Measurements from ENCODE around the gene RIMS1.

RIMS1 gene

GRCh38 chr6:72446430-72446829, 560.1 kb downstream of the RIMS1 start:
- Histone ChIP-seq H2AFZ (ENCODE audit: low read length) (no peak overlapping the region), H3K27ac (ENCODE audit: low read depth, low read length, poor library complexity, severe bottlenecking) (no peak overlapping the region), H3K4me1 (ENCODE audit: insufficient read depth, low read length, severe bottlenecking) (no peaks in the 10 kb centered on the region), H3K9me3 (ENCODE audit: low read length) (no peaks in the 10 kb centered on the region), H3K27me3 (ENCODE audit: insufficient read depth, low read length) (no peaks in the 10 kb centered on the region), H3K9me2 (ENCODE audit: low read depth, low read length) (no peaks in the 10 kb centered on the region), H3F3A (ENCODE audit: insufficient read depth, low read length) (no peaks in the 10 kb centered on the region), H3K4me3 (ENCODE audit: low read depth, low read length, poor library complexity, severe bottlenecking) (no peak overlapping the region), H3K36me3 (ENCODE audit: insufficient read depth, low read length) (no peaks in the 10 kb centered on the region), H4K20me1 (ENCODE audit: insufficient read depth, low read length) (no peaks in the 10 kb centered on the region), H3K9ac (ENCODE audit: low read length) (no peak overlapping the region), H3K4me2 (ENCODE audit: low read length) (no peak overlapping the region), H3K79me2 (ENCODE audit: insufficient read depth, low read length) (no peaks in the 10 kb centered on the region)
- TF ChIP-seq, protein P1, sequence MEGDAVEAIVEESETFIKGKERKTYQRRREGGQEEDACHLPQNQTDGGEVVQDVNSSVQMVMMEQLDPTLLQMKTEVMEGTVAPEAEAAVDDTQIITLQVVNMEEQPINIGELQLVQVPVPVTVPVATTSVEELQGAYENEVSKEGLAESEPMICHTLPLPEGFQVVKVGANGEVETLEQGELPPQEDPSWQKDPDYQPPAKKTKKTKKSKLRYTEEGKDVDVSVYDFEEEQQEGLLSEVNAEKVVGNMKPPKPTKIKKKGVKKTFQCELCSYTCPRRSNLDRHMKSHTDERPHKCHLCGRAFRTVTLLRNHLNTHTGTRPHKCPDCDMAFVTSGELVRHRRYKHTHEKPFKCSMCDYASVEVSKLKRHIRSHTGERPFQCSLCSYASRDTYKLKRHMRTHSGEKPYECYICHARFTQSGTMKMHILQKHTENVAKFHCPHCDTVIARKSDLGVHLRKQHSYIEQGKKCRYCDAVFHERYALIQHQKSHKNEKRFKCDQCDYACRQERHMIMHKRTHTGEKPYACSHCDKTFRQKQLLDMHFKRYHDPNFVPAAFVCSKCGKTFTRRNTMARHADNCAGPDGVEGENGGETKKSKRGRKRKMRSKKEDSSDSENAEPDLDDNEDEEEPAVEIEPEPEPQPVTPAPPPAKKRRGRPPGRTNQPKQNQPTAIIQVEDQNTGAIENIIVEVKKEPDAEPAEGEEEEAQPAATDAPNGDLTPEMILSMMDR (IDR thresholded peaks at IDR 0.05; ENCODE audit: low read length): no peak
- no peak for TF ChIP-seq EZH2 (IDR thresholded peaks at IDR 0.05; ENCODE audit: borderline replicate concordance, low read length)

Measured in OCI-LY1 (cell line).